Mammary epithelial cell (primary cell): ENCODE measurements around the gene ABCC4.

ENCODE experiments used
- CTCF ChIP-seq, 2 donors: IDR thresholded peaks in 1 of 2; conservative IDR thresholded peaks in 1 of 2; 2 replicates each; pipeline ENCODE4 v1.5.1; 2011 to 2012; ENCODE audit warnings: inconsistent platforms in 2 of 2, low read length in 2 of 2, mild to moderate bottlenecking in 2 of 2, control low read depth in 1 of 2, low read depth in 1 of 2; ENCODE audit not compliant: insufficient read depth in 1 of 2; ENCODE audit errors: extremely low read depth in 1 of 2
- EZH2 ChIP-seq: IDR thresholded peaks from 2 replicates; pipeline ENCODE4 v1.6.1; 2012; ENCODE audit warnings: low read length, inconsistent platforms, borderline replicate concordance

GRCh38 chr13:95261956-95262355, 39.3 kb downstream of the ABCC4 start:
- TF ChIP-seq CTCF (conservative IDR thresholded peaks at IDR 0.05 in 1 of 2, IDR thresholded peaks at IDR 0.05 in 1 of 2; ENCODE audit: extremely low read depth in 1 of 2, insufficient read depth in 1 of 2, low read depth in 1 of 2, low read length in 2 of 2) (no peak), EZH2 (no peak)
